ENCODE results near the gene IL25. TPM values are rescaled to one million over a fixed set of nuclear protein-coding genes. Genes with fewer than 3 reads are reported as not detected.

IL25 gene
- total RNA-seq, 1 donor from 2014 or later: not detected

DNA sequence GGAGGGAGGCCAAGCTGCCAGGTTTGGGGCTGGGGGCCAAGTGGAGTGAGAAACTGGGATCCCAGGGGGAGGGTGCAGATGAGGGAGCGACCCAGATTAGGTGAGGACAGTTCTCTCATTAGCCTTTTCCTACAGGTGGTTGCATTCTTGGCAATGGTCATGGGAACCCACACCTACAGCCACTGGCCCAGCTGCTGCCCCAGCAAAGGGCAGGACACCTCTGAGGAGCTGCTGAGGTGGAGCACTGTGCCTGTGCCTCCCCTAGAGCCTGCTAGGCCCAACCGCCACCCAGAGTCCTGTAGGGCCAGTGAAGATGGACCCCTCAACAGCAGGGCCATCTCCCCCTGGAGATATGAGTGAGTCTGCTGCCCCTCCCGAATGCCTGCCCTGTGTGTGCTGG lies 432 bp downstream of the IL25 start:
- Histone ChIP-seq H3K27me3 (no peaks in the 10 kb centered on the region), H3K9me3 (no peaks in the 10 kb centered on the region), H3K27ac (no peak overlapping the region), H3K4me3 (no peak overlapping the region), H3K4me1 (no peaks in the 10 kb centered on the region), H3K36me3 (no peaks in the 10 kb centered on the region)
- TF ChIP-seq, protein P1, sequence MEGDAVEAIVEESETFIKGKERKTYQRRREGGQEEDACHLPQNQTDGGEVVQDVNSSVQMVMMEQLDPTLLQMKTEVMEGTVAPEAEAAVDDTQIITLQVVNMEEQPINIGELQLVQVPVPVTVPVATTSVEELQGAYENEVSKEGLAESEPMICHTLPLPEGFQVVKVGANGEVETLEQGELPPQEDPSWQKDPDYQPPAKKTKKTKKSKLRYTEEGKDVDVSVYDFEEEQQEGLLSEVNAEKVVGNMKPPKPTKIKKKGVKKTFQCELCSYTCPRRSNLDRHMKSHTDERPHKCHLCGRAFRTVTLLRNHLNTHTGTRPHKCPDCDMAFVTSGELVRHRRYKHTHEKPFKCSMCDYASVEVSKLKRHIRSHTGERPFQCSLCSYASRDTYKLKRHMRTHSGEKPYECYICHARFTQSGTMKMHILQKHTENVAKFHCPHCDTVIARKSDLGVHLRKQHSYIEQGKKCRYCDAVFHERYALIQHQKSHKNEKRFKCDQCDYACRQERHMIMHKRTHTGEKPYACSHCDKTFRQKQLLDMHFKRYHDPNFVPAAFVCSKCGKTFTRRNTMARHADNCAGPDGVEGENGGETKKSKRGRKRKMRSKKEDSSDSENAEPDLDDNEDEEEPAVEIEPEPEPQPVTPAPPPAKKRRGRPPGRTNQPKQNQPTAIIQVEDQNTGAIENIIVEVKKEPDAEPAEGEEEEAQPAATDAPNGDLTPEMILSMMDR (IDR thresholded peaks at IDR 0.05): no peak
- intact Hi-C loops (cut with DNase I): no loop called here
- no peak for DNase-seq
- ATAC-seq: no peak

DNA sequence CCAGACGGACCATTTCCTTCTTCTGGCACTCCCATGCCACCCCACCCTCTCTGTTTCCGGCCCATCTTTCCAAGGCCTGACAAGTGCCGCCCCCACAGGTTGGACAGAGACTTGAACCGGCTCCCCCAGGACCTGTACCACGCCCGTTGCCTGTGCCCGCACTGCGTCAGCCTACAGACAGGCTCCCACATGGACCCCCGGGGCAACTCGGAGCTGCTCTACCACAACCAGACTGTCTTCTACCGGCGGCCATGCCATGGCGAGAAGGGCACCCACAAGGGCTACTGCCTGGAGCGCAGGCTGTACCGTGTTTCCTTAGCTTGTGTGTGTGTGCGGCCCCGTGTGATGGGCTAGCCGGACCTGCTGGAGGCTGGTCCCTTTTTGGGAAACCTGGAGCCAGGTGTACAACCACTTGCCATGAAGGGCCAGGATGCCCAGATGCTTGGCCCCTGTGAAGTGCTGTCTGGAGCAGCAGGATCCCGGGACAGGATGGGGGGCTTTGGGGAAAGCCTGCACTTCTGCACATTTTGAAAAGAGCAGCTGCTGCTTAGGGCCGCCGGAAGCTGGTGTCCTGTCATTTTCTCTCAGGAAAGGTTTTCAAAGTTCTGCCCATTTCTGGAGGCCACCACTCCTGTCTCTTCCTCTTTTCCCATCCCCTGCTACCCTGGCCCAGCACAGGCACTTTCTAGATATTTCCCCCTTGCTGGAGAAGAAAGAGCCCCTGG lies 3.1 kb downstream of the IL25 start:
- Histone ChIP-seq H3K9me3 (no peaks in the 10 kb centered on the region), H3K27ac (no peak overlapping the region), H3K36me3 (no peaks in the 10 kb centered on the region), H3K4me1 (no peaks in the 10 kb centered on the region), H3K27me3 (no peaks in the 10 kb centered on the region), H3K4me3 (no peak overlapping the region)
- DNase-seq: no peak
- TF ChIP-seq, protein P1 (IDR thresholded peaks at IDR 0.05): no peak
- ATAC-seq: no peak
- intact Hi-C loops (cut with DNase I): loop anchor here (5.0 kb wide), 1 partner anchor 48 kb away; no protein-coding TSS in a partner anchor

DNA sequence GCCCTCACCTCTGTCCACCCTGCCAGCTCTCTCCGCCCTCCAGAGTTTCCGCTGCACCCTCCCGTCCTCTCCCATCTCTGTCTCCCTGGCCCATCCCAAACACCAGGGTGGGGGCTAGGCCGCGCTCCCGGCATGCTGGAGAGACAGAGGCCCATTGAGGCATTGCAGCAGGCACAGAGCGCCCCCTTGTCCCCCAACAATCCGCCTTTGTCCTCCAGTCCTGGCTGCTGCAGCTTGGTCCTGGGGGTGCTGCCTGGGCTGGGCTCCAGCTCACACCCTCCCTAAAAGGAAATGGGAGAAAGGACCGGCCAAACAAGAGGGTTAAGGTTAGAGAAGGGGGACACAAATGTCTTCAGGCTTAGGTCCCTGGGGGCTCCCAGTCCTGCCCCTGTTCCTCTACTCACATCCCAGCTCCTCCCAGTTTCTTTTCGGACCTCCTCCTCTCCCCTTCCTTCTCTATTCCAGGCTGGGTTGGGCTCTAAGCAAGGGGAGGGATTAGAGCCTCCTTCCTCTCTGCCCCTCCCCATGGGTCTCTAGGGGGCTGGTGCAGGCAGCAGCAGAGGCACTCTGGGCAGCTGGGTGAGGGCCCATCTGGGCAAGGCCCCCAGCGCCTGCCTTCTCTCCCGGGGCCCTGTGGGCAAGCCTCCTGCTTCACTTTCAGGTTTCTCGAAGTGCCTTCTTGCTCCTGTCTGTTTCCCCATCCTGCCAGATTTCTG lies 4.0 kb downstream of the IL25 start, which contains the start of gene CMTM5:
Gene CMTM5 (plus strand): TSS at position 565 of the 716 bp plus-strand sequence. CDS start 206 bp downstream, outside the sequence.
- Histone ChIP-seq H3K27ac (no peak within 1 kb of the TSS), H3K36me3 (no peaks in the 10 kb centered on the region), H3K9me3 (no peaks in the 10 kb centered on the region), H3K4me1 (no peaks in the 10 kb centered on the region), H3K4me3 (peak within 1 kb of the TSS; percentile 10), H3K27me3 (no peaks in the 10 kb centered on the region)
- TF ChIP-seq, protein P1 (IDR thresholded peaks at IDR 0.05): no peak
- DNase-seq (no peak), ATAC-seq (no peak)
- intact Hi-C loops (cut with DNase I): loop anchor here (5.0 kb wide), 1 partner anchor 49 kb away; no protein-coding TSS in a partner anchor

DNA sequence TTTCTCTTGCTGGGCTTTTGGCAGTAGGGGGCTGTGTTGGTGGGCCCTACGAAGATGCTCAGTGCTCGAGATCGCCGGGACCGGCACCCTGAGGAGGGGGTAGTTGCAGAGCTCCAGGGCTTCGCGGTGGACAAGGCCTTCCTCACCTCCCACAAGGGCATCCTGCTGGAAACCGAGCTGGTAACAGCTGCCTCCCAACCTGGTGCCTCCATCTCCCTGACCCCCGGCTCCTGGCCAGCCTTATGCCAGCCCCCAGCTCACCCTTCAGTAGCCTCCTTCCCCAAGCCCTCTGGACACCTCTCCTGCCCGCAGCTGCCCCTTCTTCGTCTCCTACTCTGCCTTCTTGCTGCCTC lies 4.6 kb downstream of the IL25 start:
- TF ChIP-seq, protein P1 (IDR thresholded peaks at IDR 0.05): no peak
- DNase-seq: no peak
- Histone ChIP-seq H3K27ac (no peak overlapping the region), H3K36me3 (no peaks in the 10 kb centered on the region), H3K27me3 (no peaks in the 10 kb centered on the region), H3K9me3 (no peaks in the 10 kb centered on the region), H3K4me3 (no peak overlapping the region), H3K4me1 (no peaks in the 10 kb centered on the region)
- no peak for ATAC-seq
- intact Hi-C loops (cut with DNase I): loop anchor here (5.0 kb wide), 1 partner anchor 50 kb away; no protein-coding TSS in a partner anchor

DNA sequence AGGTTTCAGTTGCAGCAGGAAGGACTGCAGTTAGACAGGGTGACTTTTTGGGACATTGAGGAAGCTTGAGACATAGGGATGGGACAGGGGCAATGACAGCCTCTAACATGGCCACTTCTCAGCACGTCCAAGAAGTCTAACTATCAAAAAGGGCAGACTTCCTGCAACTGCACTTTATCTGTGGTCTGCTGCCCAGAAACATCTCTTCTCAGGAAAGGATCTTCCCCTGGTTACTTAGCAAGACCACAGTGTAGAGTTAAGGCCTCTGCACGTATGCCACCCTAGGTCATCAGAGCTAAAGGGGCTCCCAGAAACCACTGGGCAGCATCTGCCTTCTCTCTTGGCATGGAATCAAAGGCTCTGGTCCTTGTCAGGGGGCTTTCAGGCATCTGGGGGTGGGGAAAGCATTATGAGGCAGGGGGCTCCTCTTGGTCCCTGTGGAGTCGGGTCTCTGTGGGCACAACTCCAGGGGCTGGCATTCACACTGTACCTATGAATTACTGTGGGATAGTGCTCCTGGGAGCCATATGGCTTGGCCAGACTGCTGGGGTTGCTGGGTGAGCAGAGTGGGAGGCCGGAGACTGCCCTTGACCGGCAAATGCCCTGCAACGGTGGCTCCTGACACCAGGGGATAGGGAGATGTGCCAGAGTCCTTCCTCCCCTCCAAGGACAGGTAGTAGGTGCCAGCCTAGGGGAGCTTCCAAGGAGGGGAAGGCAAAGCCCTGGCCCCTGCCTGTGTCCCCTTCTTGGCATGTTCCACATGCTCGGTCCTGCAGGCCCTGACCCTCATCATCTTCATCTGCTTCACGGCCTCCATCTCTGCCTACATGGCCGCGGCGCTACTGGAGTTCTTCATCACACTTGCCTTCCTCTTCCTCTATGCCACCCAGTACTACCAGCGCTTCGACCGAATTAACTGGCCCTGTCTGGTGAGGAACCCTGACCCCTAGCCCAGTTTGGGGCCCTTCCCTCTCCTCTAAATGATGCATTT lies 5.3 kb downstream of the IL25 start:
- TF ChIP-seq, protein P1 (IDR thresholded peaks at IDR 0.05): no peak
- ATAC-seq (no peak), DNase-seq (no peak)
- intact Hi-C loops (cut with DNase I): loop anchor here (5.0 kb wide), 1 partner anchor 51 kb away; no protein-coding TSS in a partner anchor
- H3K27ac ChIP-seq: no peak overlapping the region
- no peaks in the 10 kb centered on the region for H3K4me1 ChIP-seq
- no peaks in the 10 kb centered on the region for H3K27me3 ChIP-seq
- H3K9me3 ChIP-seq: no peaks in the 10 kb centered on the region
- no peak overlapping the region for H3K4me3 ChIP-seq
- H3K36me3 ChIP-seq: no peaks in the 10 kb centered on the region
